Measurements from ENCODE around the gene TMIE.

Gene TMIE

GRCh38 chr3:46668591-46668990, 32.6 kb upstream of the TMIE start:
- no peak for DNase-seq (ENCODE audit: low read depth in 1 of 2, low spot score in 1 of 2)

GRCh38 chr3:46669191-46669999, 31.8 kb upstream of the TMIE start:
- no peak for DNase-seq (ENCODE audit: low read depth in 1 of 2, low spot score in 1 of 2)

GRCh38 chr3:46670000-46670890, 30.9 kb upstream of the TMIE start:
- DNase-seq (ENCODE audit: low read depth in 1 of 2, low spot score in 1 of 2) = no peak

- no peak for DNase-seq (ENCODE audit: low read depth in 1 of 2, low spot score in 1 of 2)
Measured at GRCh38 chr3:46670891-46671427, 30.2 kb upstream of the TMIE start.

GRCh38 chr3:46671541-46672348, 29.4 kb upstream of the TMIE start:
- DNase-seq (ENCODE audit: low read depth in 1 of 2, low spot score in 1 of 2) = no peak

DNA sequence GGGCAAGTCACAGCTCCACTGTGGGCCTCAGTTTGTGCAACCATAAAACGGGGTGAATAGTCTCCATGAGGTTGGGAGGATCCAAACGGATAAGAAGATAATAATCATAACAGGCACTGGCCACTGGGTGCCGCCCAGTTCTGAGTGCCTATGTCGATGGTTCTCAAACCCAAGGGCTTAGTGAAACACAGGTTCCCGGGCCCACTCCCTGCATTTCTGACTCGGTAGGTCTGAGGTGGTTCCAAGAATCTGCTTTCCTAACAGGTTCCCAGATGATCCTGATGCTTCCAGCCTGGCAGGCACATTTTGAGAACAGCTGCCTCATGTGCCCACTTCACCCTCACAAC, 28.9 kb upstream of the TMIE start:
- no peak for DNase-seq (ENCODE audit: low read depth in 1 of 2, low spot score in 1 of 2)

GRCh38 chr3:46673151-46674030, 27.8 kb upstream of the TMIE start:
- DNase-seq (ENCODE audit: low read depth in 1 of 2, low spot score in 1 of 2) = no peak

DNA sequence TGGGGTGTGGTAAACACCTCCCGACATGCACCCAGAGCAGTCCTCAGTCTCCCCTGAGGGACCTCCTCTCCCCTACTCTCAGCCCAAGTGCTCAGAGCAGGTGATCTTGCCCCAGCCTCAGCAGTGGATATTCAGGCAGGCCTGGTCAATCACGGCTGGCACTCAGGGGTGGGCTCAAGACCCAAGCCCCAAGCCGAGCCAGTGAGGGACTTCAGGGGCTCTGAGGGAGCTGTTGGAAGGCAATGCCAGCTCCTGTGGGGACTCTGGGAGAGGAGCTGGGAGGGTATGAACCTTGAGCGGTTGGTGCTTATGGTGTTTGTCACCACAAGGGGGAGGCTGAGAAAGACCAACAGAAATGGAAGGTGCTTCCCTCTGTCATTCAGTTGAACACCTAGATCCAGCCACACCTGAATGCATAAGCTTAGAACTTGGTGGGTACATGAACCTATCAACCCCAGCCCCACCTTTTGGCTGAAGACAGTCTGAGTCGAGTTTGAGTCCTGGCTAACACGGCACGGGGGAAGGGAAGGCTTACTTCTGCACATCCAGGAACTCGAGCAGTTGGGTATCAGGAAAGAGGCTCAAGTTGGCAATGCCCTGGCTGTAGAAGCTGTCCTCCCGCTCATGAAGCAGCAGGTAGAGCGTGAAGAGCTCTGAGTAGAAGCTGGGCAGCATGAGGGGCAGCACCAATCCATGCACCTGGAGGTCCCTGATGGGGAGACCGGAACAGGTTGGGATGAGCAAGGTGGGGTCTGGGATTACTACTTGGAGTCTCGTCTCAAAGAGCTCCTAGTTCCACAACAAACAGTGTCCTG, 27.0 kb upstream of the TMIE start:
- DNase-seq (ENCODE audit: low read depth in 1 of 2, low spot score in 1 of 2) = no peak

DNA sequence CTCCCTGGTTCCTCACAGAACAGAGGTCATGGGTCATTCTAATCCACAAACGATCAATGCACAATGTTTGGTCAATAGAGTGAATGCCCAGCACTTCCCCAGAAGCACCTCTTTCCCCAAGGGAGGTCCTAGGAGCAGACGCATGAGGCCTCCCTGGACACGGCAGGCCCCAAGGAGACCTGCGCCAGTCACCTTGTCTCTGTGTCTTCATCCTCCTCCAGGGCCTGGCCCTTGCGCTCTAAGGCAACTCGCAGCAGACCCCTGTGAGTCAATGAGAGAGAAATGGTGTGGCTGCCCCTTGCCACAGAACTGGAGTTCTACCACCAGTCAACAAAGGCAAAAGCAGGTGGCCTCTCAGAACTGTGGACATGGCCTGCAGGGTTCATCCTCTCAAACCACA, 25.8 kb upstream of the TMIE start:
- no peak for DNase-seq (ENCODE audit: low read depth in 1 of 2, low spot score in 1 of 2)

GRCh38 chr3:46675843-46676567, 25.2 kb upstream of the TMIE start:
- no peak for DNase-seq (ENCODE audit: low read depth in 1 of 2, low spot score in 1 of 2)

DNA sequence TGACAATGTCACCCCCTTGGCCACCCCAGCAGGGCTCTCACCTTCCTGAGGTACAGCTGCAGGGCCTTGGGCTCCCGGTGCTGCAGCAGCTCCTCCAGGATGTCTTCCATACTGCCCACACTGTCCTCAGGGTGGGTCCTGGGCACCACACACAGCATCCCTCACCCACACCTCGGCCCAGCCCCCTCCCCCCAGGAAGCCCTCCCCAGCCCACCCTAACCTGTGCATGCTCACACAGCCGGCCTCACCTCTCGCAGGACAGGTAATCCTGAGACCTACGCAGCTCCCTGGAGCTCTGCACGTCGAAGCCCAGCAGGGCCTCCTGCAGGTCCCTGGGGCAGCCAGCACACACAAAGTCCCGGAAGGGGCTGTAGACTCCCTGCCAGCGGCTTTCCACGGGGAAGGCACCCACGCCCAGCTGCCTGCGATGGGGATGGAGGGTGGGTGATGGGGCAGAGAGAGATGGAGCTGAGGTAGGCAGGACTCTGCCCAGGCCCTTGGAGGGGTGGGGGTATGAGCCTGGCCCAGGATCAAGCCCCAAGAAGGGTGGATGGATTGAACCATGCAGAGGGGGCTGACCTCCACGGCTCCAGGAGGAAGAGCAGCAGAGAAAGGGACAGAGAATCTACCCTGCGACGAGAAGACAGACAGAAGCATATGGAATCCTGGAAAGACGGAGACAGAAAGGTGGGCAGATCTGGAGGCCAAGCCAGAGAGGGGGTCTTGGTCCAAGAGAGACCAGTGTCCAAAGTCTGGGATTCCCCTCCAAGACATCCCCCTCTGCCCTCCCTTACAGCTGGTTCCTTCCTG, 24.4 kb upstream of the TMIE start:
- no peak for DNase-seq (ENCODE audit: low read depth in 1 of 2, low spot score in 1 of 2)

GRCh38 chr3:46677411-46677726, 23.8 kb upstream of the TMIE start:
- no peak for DNase-seq (ENCODE audit: low read depth in 1 of 2, low spot score in 1 of 2)

DNA sequence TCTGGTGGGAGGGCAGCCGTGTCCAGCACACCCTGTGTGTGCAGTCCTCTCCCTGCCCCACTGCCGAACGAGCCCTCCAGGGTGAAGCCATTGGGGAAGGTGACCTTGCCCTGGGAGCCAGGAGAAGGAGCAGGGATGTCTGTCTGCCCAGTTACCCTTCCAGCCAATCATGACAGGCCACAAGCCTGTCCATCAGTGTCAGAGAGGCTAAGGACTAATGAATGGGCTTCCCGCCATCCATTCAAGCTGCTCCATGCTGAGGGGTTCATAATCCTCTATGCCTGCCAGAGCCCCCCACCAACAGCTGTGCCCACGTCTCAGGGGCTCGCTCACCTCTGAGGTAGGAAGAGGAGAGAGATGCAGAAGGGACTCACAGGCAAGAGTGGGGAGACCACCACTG, 22.9 kb upstream of the TMIE start:
- DNase-seq (ENCODE audit: low read depth in 1 of 2, low spot score in 1 of 2) = no peak

GRCh38 chr3:46679681-46680080, 21.5 kb upstream of the TMIE start:
- DNase-seq (ENCODE audit: low read depth in 1 of 2, low spot score in 1 of 2) = no peak

- no peak for DNase-seq (ENCODE audit: low read depth in 1 of 2, low spot score in 1 of 2)
Measured at GRCh38 chr3:46680298-46680826, 20.8 kb upstream of the TMIE start.

GRCh38 chr3:46681387-46681786, 19.8 kb upstream of the TMIE start:
- no peak for DNase-seq (ENCODE audit: low read depth in 1 of 2, low spot score in 1 of 2)

GRCh38 chr3:46681856-46682540, 19.2 kb upstream of the TMIE start:
- no peak for DNase-seq (ENCODE audit: low read depth in 1 of 2, low spot score in 1 of 2)

Measured in activated CD4-positive, alpha-beta T cell treated with anti-CD3 and anti-CD28 coated beads, Interleukin-2, amount 50 U/mL, for 24 hours (primary cell).